Cardiac atrium fibroblast (primary cell): ENCODE data around the gene IL4I1. TPM values are rescaled to one million over a fixed set of nuclear protein-coding genes. Genes with fewer than 3 reads are reported as not detected.

Experiments used
- total RNA-seq: library from RNA; depleted of rRNA; stranded (reverse); fragments of >200 nt; gene quantifications from 2 replicates; pipeline ENCODE4 v1.2.3, GENCODE V29; 2015

IL4I1 gene
- not detected in 2 replicates for total RNA-seq

DNA sequence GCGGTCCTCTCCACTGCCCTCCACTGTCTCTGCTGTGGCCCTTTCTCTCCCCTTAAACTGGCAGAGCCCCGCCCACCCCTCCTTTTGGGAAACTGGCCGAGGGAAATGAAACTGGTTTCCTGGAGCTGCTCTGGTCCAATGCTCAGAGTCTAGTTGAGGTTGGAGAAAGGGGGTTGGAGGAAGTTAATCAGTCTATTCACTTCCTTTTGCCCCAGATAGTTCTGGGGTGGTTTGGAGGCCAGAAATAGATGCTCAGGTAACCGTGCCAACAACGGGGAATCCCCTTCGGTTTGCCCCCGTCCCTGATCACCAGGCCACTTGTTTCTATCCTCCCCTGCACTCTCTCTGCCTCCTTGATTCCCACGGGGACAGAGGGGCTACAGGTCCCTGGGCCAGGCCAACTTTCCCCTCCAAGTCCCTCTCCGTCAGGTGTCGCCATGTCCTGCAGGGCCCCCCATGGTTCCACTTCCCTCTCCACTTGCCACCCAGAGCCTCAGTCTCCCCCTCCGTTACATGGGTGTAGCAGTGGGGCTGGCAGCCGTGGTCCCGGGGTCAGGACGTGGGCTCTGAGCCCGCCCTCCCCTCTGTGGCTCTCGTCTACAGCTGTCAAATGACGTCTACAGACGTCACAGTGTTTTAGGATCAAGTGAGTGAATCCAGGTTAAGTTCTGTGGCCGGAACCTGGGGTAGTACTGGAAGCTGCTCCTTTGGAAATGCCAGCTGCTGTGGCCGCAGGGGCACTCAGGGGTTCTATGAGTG is at the start of gene IL4I1:
Gene IL4I1 (minus strand): TSS at position 25 of the 759 bp plus-strand sequence. CDS start 727 bp downstream, outside the sequence.

DNA sequence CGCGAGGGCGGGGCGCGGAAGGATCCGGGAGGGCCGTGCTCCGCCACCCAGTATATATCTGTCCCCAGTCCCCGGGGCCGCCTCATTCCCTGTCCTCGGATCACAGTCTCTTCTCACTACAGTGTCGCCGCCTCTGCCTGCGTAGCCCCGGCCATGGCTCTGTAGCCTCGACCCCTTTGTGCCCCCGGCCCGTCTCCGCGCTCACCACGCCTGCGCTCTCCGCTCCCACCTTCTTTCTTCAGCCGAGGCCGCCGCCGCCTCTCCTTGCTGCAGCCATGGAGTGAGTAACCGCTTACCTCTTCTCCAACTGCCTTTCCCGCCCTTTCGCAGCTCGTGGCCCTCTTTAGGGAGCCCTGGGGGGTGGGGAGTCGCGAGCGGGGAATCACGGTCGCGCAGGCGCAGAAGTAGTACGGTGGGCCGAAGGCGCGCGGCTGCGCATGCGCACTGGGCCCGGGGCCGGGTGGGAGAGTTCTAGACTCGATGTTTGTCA is 32.5 kb upstream of the IL4I1 start, which contains the start of the genes ATF5 and NUP62:
Gene ATF5 (plus strand): TSS at position 85 of the 490 bp plus-strand sequence. CDS start 1,646 bp downstream, outside the sequence.
Gene NUP62 (minus strand): TSS at position 384 of the 490 bp plus-strand sequence. CDS start 19,697 bp downstream, outside the sequence.

DNA sequence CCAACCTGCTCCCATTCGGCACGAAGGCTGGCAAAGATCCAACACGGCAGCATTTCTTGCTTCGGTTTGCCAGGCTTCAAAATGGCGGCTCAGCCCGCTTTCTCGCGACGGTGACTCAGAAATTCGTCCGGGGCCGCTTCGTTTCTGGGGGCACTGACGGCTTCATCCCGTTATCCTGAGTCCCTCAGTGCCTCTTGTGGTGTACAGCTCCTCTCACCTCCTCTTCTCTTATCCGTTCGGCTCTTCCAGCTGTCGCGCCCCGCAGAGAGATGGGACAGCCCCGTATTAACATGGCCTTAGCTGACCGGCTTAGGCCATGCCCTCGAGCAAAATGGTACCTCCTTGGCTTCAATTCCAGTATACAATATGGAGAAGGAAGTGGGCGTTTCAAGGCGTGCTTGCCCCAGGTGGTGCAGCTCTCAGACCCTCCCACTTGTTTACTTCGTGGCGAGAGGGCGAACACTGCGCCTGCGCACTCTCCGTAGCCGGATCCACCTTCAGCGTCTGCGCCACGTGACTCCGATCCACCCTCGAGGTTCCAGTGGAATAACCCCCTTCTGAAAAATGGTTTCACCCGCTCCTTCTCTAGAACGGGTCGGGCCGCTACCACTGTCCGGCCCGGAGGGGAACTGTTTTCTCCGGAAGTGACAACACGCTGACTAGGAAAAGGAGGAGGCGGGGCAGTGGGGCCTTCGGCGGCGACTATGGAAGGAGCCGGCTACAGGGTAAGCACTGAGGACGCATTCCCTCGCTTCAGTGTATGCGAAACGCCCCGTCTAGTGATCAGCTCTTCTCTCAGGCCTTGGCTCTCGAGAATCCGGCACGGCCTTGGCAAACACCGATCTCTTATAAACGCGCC is 19.4 kb downstream of the IL4I1 start, which contains the start of the genes AKT1S1 and TBC1D17:
Gene AKT1S1 (minus strand): TSS at position 336 of the 859 bp plus-strand sequence. CDS start 4,060 bp downstream, outside the sequence.
Gene TBC1D17 (plus strand): TSS at position 683 of the 859 bp plus-strand sequence. CDS start 22 bp downstream, at position 705.

DNA sequence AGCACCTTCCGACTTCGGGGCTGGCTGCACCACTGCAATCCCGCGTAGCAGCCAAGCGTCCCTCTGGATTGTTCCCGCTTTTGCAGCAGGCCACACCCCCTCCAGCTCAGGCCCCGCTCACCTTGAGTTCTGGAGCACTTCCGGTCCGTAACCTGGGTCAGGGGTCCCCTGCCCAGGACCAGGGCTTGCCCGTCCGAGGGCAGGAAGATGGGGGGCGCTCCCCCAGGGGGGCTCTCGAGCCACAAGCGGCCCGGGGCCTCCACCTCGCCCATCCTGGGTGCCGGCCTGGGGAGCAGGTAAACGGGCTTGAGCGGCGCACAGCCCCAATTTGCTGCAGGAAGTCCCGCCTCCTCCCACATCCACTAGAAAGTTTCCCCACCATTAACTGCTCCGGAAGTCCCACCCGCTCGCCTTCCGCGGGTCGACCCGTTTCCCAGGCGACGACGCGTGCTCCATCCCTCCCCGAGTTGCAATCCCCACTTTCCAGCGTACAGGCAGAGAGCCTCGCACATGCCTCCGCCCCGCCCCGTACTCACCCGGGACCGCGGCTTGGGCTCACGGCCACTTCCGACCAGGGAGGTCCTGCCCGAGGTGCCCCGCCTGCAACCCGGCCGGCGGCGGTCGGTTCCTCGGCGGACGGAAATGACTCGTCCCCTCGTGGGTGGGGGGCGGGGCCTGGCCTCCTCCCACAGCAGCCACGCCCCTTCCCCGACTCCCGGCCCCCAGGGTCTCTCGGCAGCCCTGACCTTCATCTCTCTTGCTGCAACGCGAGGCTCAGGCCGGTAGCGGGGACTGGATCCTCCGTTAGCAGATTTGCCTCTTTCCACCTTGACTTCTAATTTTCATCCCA is 29.5 kb downstream of the IL4I1 start, which contains the start of gene PNKP:
Gene PNKP (minus strand): TSS at position 644 of the 850 bp plus-strand sequence. CDS start 372 bp downstream, at position 272.

GRCh38 chr19:49850487-49851342 is 46.0 kb downstream of the IL4I1 start, which contains the start of gene PTOV1:
Gene PTOV1, plus strand, starts transcription at chr19:49851159.

Other genes with a start within 250 kb of the IL4I1 start
- 52.7 and 69.3 TPM in 2 replicates for gene IRF3, start 231.0 kb downstream of the IL4I1 start, total RNA-seq
- gene BCL2L12, start 231.0 kb downstream of the IL4I1 start, total RNA-seq, result 7.8 and 12.5 TPM in 2 replicates
- gene PRMT1, start 219.6 kb downstream of the IL4I1 start, total RNA-seq, result 248 and 251 TPM in 2 replicates
- gene ADM5, start 207.3 kb downstream of the IL4I1 start, total RNA-seq, result 0.72 TPM in 1 of 2 replicates, not detected in the other
- 8.8 and 11.2 TPM in 2 replicates for gene CPT1C, start 205.8 kb downstream of the IL4I1 start, total RNA-seq
- 0.54 and 0.65 TPM in 2 replicates for gene TSKS, start 133.6 kb downstream of the IL4I1 start, total RNA-seq
- gene AP2A1, start 129.9 kb downstream of the IL4I1 start, total RNA-seq, result 189 and 206 TPM in 2 replicates
- gene FUZ, start 83.6 kb downstream of the IL4I1 start, total RNA-seq, result 12.2 and 15.2 TPM in 2 replicates
- 20.3 and 20.9 TPM in 2 replicates for gene MED25, start 78.6 kb downstream of the IL4I1 start, total RNA-seq
- 72.9 and 91.9 TPM in 2 replicates for gene PTOV1, start 45.7 kb downstream of the IL4I1 start, total RNA-seq
- gene PNKP, start 29.3 kb downstream of the IL4I1 start, total RNA-seq, result 25.3 and 57.9 TPM in 2 replicates
- 23.7 and 28.3 TPM in 2 replicates for gene AKT1S1, start 19.5 kb downstream of the IL4I1 start, total RNA-seq
- gene TBC1D17, start 19.2 kb downstream of the IL4I1 start, total RNA-seq, result 20.4 and 27.7 TPM in 2 replicates
- gene ATF5, start 32.3 kb upstream of the IL4I1 start, total RNA-seq, result 28.0 and 31.4 TPM in 2 replicates
- 27.4 and 33.2 TPM in 2 replicates for gene NUP62, start 32.6 kb upstream of the IL4I1 start, total RNA-seq
- not detected in 2 replicates for gene SIGLEC11, start 64.3 kb upstream of the IL4I1 start, total RNA-seq
- 20.4 and 28.2 TPM in 2 replicates for gene VRK3, start 128.5 kb upstream of the IL4I1 start, total RNA-seq
- gene ZNF473, start 129.1 kb upstream of the IL4I1 start, total RNA-seq, result 6.5 and 11.3 TPM in 2 replicates